ENCODE measurements around the gene TMBIM1.
"Not testable (repeated sequence)": the region's sequence is repeated elsewhere in the genome, so short reads cannot be mapped to it uniquely, and the experiment has no call there.

The TMBIM1 gene

GRCh38 chr2:218291318-218292047 is 820 bp downstream of the TMBIM1 start:
- DNase-seq (ENCODE audit: low spot score), result no peak

DNA sequence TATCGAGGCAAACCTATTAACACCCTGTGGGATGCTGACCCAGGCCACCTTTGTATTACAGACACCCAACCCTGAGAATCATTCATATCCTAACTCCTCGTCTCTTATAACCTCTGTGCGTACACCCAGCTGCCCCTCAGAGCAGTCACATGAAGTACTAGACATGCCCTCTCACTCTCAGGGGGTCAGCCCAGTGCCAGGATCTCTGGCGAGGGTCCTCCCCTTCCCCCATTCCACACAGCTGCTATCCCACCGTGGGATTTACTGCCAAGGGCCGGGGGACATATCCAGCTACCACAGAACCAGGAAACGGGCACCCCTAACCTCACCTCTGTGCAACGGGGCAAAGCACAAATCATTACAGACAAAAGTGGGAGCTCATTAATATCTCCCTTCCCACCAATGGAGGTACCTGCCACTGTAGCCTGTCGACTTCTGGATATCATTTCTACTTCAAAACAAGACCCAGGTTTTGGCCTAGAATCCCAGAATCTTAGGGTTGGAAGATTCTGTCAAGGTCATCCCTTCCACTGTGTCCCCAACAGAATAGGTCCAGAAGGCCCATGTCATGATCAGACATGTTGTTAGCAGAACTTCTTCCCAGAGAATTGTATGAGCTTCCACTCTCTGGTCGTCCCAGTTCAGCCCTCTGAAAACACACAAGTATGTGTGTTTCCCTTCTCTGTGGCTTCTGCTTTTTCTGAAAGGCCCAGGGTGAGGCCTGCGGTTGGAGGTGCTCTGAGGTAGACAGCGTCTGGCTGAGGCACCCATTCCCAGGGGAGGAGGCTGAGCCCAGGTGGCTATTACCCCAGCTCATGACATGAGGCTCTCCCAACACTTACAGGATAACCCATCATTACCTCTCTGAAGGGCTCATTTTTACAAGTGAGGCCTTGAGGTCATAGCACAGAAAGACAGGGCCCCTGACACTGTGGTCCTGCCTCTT is 1.7 kb downstream of the TMBIM1 start:
- DNase-seq (ENCODE audit: low spot score), result no peak

DNA sequence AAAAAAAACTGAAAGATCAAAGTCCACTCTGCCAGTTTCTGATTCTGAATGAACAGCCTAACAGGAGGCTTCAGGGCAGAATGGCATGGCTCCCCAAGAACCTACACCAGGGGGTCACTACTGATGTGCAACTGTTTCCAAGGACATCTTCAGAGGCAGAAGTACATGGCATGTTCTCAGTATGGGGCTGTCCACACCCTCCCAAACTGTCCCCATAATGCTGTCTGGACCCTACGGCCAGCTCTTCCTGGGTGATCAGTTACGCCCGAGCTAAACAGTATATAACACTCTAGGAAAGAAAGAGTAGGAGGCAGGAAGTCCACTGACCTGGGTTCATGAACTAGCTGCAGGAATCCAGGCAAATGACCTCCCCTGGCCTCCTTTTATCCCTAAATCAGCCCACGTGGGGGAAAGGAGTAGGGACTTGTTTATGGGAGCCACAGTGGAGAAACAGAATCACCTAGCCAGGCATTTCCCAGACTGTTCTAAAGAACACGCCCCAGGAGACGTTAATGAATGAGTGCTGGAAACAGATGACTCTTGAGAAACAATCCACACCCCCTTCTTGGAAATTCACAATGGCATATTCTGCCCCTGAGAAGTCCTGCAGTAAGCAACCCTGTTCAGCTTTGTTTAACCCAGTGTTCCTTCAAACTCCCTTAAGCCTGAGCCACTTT is 2.5 kb downstream of the TMBIM1 start:
- no peak for DNase-seq (ENCODE audit: low spot score)

GRCh38 chr2:218286570-218287459 is 5.5 kb downstream of the TMBIM1 start:
- peak; percentile 95 for DNase-seq (ENCODE audit: low spot score)

DNA sequence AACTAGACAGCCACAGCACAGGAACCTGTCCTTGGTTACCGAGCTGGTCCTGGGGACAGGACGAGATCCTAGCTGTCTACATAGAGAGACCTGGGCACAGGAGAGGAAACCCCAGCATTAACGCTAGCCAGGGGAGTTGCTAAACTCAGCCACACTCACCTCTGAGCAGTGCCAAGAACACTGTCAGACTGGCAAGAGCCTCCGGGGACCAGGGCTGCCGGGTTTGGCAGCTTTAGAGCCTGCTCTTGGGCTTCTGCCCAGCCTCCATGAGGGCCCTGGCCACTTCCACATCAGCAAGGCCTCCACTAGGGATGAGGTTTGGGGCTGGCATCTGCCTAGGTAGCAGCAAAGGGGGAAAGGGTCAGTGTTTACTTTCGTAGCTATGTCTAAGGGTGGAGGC is 6.7 kb downstream of the TMBIM1 start:
- DNase-seq (ENCODE audit: low spot score), result no peak

DNA sequence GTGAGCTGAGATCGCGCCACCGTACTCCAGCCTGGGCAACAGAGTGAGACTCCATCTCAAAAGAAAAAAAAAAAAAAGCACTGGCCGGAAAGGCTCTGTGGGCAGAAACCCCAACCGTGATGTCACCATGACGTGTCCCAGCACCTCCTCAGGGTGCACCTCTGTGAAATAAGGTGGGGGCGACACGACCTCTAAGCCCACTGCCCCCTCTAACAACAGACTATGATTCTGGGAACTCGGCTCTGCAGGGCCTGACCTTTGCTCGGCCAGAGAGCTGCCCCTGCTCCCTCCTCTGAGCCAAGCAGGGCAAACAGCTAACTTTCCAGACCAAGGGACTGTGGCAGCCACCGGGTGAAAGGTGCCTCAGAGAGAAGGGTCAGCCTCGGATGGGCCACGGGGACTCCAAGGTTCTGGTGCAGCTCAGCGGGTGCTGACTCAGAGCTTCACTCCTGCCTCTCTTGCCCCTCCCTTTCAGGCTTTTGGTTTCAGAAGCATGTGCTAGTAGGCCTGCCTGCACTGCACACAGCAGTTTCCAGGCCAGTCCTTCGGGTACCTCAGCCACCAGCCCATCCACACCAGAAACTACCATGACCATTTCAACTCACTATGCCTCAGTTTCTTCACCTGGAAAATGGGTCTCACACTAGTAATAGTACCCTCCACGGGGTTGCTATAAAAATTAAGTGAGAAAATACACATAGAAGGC is 8.0 kb downstream of the TMBIM1 start:
- no peak for DNase-seq (ENCODE audit: low spot score)

- no peak for DNase-seq (ENCODE audit: low spot score)
These were observed 9.9 kb downstream of the TMBIM1 start for GRCh38 chr2:218282173-218282991.

GRCh38 chr2:218281449-218281848 is 10.9 kb downstream of the TMBIM1 start:
- no peak for DNase-seq (ENCODE audit: low spot score)

GRCh38 chr2:218280260-218280870 is 11.9 kb downstream of the TMBIM1 start:
- DNase-seq (ENCODE audit: low spot score), result no peak

DNA sequence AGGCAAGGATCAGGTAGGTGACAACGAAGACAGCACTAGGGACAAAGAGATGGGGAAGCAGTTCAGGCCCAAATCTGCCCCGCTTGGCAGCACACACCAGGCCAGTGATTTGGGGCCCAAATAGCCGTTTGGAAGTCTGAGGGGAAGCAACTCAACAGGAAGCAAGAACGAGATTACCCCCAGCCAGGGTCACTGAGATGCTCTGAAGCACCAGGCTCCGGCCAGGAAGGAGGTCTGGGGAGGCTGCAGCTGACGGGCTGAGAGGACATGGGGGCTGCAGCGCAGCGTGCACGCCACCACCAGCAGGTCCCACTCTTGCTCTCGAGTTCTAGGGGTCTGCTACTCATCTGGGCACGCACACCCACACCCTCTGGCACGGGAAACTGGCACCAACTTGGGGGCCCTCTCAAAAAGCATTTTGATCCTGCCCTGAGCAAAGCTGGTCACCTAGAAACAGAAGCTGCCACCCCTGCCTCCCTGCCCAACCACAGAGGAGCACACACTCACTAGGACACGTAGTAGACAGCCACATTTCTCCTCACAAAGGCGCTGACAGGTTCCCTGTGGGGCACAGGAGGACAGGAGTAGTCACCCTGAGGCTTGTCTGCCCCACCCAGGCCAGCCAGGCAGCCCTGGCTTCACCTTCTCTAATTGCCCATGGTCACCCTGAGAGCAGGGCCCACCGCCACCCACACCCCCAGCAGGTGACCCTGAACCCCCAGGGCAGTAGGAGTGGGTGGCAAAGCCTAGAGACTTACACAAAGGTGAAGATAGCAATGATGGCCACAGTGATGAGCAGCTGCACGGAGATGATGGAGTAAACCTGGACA is 13.6 kb downstream of the TMBIM1 start:
- no peak for DNase-seq (ENCODE audit: low spot score)

DNA sequence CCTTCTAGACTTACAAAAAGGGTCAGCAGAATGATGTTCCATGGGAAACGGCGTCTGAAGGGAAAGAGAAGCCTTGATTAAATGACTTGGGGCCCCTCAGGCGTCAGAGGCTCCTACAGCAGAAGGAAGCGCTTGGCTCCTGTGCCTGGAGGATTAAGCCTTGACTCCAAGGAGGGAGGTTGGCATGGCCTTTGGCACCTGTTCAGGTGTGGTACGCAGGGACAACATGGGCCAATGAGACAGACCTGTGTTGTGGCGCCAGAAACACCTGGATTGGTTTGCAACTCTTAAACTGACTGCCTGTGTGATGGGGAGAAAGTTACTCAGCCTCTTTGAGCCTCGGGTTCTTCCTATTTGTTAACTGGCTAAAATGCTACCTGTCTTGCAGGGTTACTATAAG is 14.4 kb downstream of the TMBIM1 start:
- DNase-seq (ENCODE audit: low spot score), result no peak

DNA sequence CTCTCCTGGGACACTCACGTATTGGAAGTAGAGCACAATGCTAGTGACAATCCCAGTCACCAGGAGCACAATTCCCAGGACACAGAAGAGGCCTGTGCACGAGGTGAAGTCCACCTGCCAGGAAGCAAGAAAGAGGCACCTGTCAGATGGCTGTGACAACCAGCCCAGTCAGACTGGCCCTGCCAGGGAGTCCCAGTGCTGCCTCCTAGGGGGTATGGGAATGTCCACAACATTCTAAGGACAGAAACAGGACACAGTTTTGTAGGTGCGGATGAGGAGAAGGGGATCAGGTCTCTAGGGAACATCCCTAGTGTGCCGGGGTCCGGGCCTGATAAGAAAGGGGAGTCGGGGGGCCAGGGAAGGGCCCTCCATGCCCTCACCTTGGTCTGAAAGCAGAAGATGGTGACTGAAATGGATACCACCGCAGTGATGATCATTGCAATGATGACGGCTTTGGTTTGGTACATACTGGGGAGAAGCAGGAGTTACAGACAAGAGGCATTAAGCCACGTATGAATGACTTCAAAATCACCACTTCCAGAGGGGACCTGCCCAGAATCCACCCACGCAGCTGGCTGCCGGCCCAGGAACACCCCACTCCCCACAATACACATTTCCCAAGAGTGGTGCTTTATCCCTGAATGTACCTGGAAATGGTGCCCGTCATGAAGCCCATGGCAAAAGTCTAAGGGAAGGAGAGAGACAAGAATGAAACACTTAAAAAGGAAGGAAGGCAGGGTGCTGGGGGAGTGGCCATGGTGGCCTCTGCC is 15.1 kb downstream of the TMBIM1 start:
- DNase-seq (ENCODE audit: low spot score), result no peak

- DNase-seq (ENCODE audit: low spot score), result no peak
These were observed 16.8 kb downstream of the TMBIM1 start for GRCh38 chr2:218275371-218276072.

DNA sequence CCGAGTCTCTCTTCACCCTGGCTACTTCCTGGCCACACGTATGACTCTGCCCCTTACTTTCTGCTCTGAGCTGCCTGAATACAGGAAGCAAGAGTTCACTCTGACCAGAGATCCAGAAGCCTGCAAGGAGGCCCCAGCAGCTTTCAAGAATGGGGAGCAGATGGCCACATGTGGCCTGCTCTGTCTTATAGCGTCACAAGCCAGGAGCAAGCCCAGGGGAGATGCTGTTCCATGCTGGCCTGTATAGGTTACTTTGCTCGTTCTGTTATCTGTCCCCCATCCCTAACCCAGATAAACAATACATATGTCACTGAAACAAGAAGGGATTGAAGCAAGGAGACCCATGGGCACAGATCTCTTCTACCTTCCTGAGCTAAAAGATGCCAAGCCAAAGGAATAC is 17.7 kb downstream of the TMBIM1 start:
- no peak for DNase-seq (ENCODE audit: low spot score)

- no peak for DNase-seq (ENCODE audit: low spot score)
These were observed 18.4 kb downstream of the TMBIM1 start for GRCh38 chr2:218273908-218274249.

DNA sequence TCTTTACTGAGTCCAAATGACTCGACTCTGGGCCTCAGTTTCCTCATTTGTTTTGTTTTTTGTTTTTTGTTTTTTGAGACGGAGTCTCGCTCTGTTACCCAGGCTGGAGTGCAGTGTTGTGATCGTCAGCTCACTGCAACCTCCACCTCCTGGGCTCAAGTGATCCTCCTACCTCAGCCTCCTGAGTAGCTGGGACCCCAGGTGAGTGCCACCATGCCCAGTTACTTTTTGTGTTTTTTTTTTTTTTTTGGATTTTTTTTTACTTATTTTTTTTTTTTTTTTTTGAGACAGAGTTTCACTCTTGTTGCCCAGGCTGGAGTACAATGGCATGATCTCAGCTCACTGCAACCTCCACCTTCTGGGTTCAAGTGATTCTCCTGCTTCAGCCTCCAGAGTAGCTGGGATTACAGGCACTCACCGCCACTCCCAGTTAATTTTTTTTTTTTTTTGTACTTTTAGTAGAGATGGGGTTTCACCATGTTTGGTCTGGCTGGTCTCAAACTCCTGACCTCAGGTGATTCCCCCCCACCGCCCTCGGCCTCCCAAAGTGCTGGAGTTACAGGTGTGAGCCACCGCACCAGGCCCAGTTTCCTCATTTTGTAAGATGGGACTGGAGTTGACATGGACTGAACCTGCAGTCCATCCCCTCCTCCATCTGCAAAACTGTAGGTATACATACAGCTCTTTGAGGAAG is 18.9 kb downstream of the TMBIM1 start:
- not testable (repeated sequence) for DNase-seq (ENCODE audit: low spot score)

Measured in RKO (cell line).